GM19099 (cell line): ENCODE results near the gene SSR3.

Experiments
- POLR2A ChIP-seq: IDR thresholded peaks from 3 replicates; pipeline ENCODE4 v1.6.1; 2011; ENCODE audit warnings: low read depth; ENCODE audit not compliant: insufficient read length; ENCODE audit errors: extremely low read depth

Gene SSR3

GRCh38 chr3:156522673-156523072, 32.2 kb downstream of the SSR3 start:
- no peak for TF ChIP-seq POLR2A

- TF ChIP-seq POLR2A, result no peak
Measured at GRCh38 chr3:156519758-156520162, 35.2 kb downstream of the SSR3 start.

- no peak for TF ChIP-seq POLR2A
Measured at GRCh38 chr3:156518726-156519125, 36.2 kb downstream of the SSR3 start.

- TF ChIP-seq POLR2A, result no peak
Measured at GRCh38 chr3:156516961-156517360, 38.0 kb downstream of the SSR3 start.

GRCh38 chr3:156516284-156516683, 38.6 kb downstream of the SSR3 start:
- no peak for TF ChIP-seq POLR2A

GRCh38 chr3:156513619-156514018, 41.3 kb downstream of the SSR3 start:
- TF ChIP-seq POLR2A, result no peak

- TF ChIP-seq POLR2A, result no peak
Measured at GRCh38 chr3:156511987-156512677, 42.8 kb downstream of the SSR3 start.

- TF ChIP-seq POLR2A, result no peak
Measured at GRCh38 chr3:156509189-156510174, 45.4 kb downstream of the SSR3 start.

GRCh38 chr3:156507285-156507684, 47.6 kb downstream of the SSR3 start:
- no peak for TF ChIP-seq POLR2A

GRCh38 chr3:156498307-156498706, 56.6 kb downstream of the SSR3 start:
- no peak for TF ChIP-seq POLR2A

GRCh38 chr3:156497326-156497725, 57.6 kb downstream of the SSR3 start:
- TF ChIP-seq POLR2A, result no peak

- TF ChIP-seq POLR2A, result no peak
Measured at GRCh38 chr3:156495816-156496215, 59.1 kb downstream of the SSR3 start.

GRCh38 chr3:156493887-156494286, 61.0 kb downstream of the SSR3 start:
- no peak for TF ChIP-seq POLR2A

- no peak for TF ChIP-seq POLR2A
Measured at GRCh38 chr3:156492801-156493261, 62.1 kb downstream of the SSR3 start.

GRCh38 chr3:156491192-156491591, 63.7 kb downstream of the SSR3 start:
- TF ChIP-seq POLR2A, result no peak
